Spleen (tissue), 7 donors: ENCODE data around the gene EDC3.

Experiments
- CTCF ChIP-seq, 11 experiments: fragments of 200-600 bp in 7 of 11; fragments of 450-650 bp in 4 of 11; sonication (generic) in 4 of 11; IDR thresholded peaks in 8 of 11; conservative IDR thresholded peaks in 3 of 11; 1 replicate in 7 of 11; 2 replicates in 4 of 11; pipeline versions ENCODE4 v1.4.0 to v1.8.0; 2016 to 2021; ENCODE audit warnings: antibody characterized with exemption in 11 of 11, inconsistent platforms in 4 of 11, mild to moderate bottlenecking in 1 of 11
- POLR2AphosphoS5 ChIP-seq, 3 donors: sonication (generic); formaldehyde crosslinking; IDR thresholded peaks; one replicate each; pipeline ENCODE4 v1.5.1; 2017; ENCODE audit warnings: antibody characterized with exemption in 3 of 3
- donor health status: DM: no; HTN: no; CAD: no; lungs with moderate emphysema.
- donor health status: DM: no; HTN: no; CAD: no.
- donor health status: DM: no; HTN: no; CAD: no.

GRCh38 chr15:74615508-74616365 is 80.1 kb downstream of the EDC3 start, which contains the start of gene CLK3:
- TF ChIP-seq POLR2AphosphoS5 (IDR thresholded peaks at IDR 0.05): peak; percentile 94 to 96 (median 95)
- peak in 1 of 11 experiments; percentile 7 for TF ChIP-seq CTCF (IDR thresholded peaks at IDR 0.05 in 8 of 11, conservative IDR thresholded peaks at IDR 0.05 in 3 of 11)
